RWPE1 (cell line): Measurements from ENCODE around the gene RPP38.

ENCODE experiments used
- CTCF ChIA-PET: fragments of 350-600 bp; sonication (Branson Sonifier 250); formaldehyde crosslinking; extraction: SDS; loops from one replicate; lab custom pipeline; 2021; lab: Yijun Ruan, JAX
- POLR2A ChIA-PET: fragments of 400-600 bp; formaldehyde crosslinking; extraction: SDS; loops from one replicate; lab custom pipeline; 2020; ENCODE audit warnings: antibody characterized with exemption; ENCODE audit not compliant: low non-redundant PET; lab: Yijun Ruan, JAX
- DNase-seq: peaks from one replicate; pipeline ENCODE4 v3.0.0; 2012; ENCODE audit warnings: low spot score
- H3K27ac ChIP-seq: fragments of 450-650 bp; 2 replicates; pipeline ENCODE4 v1.5.1; 2017
- TF ChIP-seq, protein P1 (sequence below): fragments of 450-650 bp; conservative IDR thresholded peaks from 2 replicates; pipeline ENCODE4 v1.5.1; 2017; ENCODE audit warnings: low read depth, mild to moderate bottlenecking

Gene RPP38

DNA sequence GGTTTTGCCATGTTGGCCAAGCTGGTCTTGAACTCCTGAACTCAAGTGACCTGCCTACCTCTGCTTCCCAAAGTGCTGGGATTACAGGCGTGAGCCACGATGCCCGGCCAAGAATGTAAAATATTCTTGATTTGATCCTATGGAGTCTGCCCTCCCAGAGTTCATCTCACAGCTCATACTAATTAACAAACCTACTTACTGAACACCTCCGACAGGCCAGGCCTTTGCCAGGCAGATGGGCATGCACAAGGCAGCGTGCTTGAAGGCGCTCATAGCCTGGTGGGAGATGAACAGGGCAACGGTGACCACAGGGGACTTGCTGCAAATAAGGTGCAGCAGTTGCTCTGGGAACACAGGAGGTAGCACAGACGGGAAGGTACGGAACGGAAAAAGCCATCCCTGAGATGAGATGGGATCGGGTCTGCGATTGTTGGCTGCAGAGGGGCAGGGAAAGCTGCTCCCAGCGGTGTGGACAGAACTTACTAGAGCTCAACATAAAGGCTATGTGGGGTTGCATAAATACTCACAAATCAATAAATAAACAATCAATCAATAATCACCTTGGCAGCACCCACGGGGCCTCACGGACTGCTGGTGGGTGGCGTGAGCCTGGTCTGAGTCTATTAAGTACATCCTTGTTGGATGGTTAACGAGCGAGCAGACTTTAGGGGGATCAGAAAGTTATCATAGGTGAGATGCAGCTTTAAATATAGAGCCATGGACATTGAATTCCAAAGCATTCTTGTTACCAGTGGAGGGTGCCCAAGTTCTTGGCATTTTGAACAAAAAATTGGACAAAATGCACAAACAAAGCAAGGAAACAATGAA, 13.3 kb upstream of the RPP38 start:
- CTCF ChIA-PET = interaction anchor here (0.8 kb wide), 1 partner anchor 9 kb away, joined by 3 read pairs; no protein-coding TSS in a partner anchor
- TF ChIP-seq, protein P1, sequence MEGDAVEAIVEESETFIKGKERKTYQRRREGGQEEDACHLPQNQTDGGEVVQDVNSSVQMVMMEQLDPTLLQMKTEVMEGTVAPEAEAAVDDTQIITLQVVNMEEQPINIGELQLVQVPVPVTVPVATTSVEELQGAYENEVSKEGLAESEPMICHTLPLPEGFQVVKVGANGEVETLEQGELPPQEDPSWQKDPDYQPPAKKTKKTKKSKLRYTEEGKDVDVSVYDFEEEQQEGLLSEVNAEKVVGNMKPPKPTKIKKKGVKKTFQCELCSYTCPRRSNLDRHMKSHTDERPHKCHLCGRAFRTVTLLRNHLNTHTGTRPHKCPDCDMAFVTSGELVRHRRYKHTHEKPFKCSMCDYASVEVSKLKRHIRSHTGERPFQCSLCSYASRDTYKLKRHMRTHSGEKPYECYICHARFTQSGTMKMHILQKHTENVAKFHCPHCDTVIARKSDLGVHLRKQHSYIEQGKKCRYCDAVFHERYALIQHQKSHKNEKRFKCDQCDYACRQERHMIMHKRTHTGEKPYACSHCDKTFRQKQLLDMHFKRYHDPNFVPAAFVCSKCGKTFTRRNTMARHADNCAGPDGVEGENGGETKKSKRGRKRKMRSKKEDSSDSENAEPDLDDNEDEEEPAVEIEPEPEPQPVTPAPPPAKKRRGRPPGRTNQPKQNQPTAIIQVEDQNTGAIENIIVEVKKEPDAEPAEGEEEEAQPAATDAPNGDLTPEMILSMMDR = no peak
- POLR2A ChIA-PET = no interaction called here
- H3K27ac ChIP-seq = peak overlapping the region; percentile 80
- no peak for DNase-seq

DNA sequence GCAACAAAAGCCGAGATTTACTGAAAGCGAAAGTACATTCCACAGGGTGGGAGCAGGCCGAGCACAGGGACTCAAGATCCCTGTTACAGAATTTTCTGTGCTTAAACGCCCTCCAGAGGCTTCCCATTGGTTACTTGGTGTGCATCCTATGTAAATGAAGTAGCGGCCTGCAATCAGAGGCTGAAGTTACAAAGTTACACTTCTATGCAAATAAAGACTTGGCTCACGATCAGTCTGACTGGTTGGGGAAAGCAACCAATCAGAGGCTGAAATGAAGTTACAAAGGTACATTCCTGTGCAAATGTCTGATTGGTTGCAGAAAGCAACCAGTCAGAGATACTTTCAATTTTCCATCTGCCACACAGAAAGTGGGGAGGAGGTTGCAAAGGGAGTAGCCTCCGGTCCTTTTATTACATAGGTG, 12.6 kb upstream of the RPP38 start:
- TF ChIP-seq, protein P1 = no peak
- peak overlapping the region; percentile 80 for H3K27ac ChIP-seq
- DNase-seq = peak; percentile 89
- POLR2A ChIA-PET = no interaction called here
- CTCF ChIA-PET = interaction anchor here (0.8 kb wide), 1 partner anchor 10 kb away, joined by 3 read pairs; no protein-coding TSS in a partner anchor

DNA sequence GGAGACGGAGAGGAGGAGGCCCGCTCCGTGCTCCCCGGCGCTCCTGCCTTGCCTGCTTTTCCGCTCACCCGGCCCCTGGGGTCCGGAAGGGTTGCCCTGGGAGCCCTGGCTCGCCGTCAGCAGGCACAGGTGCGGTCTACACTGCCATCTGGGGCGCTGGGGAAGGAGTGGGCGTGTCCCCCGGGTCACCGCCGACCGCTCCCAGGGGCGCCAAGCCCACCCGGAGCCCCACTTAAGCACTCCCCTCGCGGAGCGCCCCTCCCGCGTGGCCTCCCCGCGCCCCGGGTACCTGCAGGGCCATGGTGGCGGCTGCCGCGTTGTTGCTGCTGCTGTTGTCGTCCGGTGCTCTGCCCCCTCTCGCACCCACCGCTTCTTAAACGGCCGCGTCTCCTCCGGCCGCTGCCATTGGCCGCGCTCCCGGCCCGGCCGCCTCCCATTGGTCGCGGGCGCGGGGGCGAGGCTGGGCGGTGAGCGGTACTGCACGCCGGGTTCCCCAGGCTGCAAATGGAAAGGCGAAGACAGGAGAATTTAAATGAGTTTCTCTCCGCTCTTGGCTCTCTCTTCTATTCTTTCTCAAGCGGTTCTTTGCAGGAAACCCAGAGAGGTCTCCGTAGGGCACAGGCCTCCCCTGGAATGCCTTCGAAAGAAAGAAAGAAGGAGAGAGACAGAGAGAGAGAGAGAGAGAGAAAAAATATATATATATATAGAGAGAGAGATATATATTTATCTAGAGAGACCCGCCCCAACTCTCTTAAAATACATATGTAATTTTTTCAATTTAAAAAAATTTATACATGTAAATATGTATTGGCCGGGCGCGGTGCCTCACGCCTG, 8.5 kb upstream of the RPP38 start, which contains the start of gene ACBD7:
TSS of gene ACBD7 (minus strand) at position 349 of the 834 bp plus-strand sequence. CDS start at position 301, 48 bp downstream.
- peak; percentile 85 for DNase-seq
- ChIA-PET CTCF (no interaction called here), POLR2A (no interaction called here)
- peak within 1 kb of the TSS; percentile 19 for H3K27ac ChIP-seq
- TF ChIP-seq, protein P1 = peak; percentile 20; the same call in 1 of the 2 replicates

DNA sequence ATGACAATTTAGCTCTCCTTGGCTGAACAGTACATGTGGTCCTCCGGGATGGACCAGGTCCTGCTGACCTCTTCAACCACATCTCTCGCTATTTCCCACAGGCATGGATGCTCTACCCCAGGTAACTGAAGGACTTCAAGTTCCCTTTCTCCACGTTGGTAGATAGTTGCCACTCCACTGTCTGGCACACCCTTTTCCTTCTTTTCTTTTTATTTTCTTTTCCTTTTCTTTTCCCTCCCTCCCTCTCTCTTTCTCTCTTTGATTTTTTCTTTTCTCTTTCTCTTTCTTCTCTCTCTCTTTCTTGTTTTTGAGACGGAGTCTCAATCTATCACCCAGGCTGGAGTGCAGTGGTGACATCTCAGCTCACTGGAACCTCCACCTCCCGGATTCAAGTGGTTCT, 5.7 kb upstream of the RPP38 start:
- DNase-seq = no peak
- POLR2A ChIA-PET = no interaction called here
- no peak overlapping the region for H3K27ac ChIP-seq
- TF ChIP-seq, protein P1 = no peak
- CTCF ChIA-PET = no interaction called here

DNA sequence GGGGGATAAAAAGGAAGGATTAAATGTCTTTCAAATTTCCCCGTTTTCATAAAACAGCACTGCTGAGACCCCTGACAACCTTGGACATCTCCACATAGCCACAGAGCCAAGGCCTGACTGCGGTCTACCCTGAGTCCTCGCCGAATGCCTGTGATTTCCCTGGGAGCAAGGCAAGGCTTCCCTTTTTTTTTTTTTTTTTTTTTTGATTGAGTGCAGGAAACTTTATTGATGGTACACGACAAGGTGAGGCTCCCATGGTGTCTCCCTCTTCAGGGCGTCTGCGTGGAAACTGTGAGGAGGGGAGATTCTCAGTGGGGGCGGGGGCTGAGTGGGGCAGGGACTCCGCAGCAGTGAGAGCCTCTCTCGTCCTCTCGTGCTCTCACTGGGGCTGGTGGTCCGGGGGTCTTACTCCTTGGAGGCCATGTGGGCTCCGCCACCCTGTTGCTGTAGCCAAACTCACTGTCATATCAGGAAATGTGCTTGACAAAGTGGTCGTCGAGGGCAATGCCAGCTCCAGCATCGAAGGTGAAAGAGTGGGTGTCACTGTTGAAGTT, 4.2 kb upstream of the RPP38 start:
- ChIA-PET CTCF (no interaction called here), POLR2A (no interaction called here)
- TF ChIP-seq, protein P1 = no peak
- no peak for DNase-seq
- no peak overlapping the region for H3K27ac ChIP-seq

DNA sequence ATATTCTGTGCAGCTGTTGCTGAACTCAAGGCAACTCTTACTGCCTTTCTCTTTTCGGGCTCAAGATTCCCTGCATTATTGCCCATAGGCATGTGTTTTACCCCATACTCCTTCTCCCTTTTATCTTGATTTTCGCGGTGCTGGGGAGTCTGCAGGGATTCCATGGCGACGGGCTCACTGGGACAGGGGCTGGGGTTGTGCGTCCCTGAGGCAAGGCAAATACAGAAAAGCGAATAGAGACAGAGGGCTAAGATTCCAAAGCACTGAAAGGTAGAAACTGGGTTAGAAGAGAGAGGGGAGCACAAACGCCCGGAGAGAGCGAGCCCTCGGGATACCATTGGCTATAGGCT, 519 bp upstream of the RPP38 start:
- ChIA-PET CTCF (no interaction called here), POLR2A (no interaction called here)
- TF ChIP-seq, protein P1 = no peak
- DNase-seq = no peak
- peak overlapping the region; percentile 98 for H3K27ac ChIP-seq
